Measurements from ENCODE around the gene WDR18.

GRCh38 chr19:1018393-1018792 lies 34.2 kb downstream of the WDR18 start:
- TF ChIP-seq, protein P1, sequence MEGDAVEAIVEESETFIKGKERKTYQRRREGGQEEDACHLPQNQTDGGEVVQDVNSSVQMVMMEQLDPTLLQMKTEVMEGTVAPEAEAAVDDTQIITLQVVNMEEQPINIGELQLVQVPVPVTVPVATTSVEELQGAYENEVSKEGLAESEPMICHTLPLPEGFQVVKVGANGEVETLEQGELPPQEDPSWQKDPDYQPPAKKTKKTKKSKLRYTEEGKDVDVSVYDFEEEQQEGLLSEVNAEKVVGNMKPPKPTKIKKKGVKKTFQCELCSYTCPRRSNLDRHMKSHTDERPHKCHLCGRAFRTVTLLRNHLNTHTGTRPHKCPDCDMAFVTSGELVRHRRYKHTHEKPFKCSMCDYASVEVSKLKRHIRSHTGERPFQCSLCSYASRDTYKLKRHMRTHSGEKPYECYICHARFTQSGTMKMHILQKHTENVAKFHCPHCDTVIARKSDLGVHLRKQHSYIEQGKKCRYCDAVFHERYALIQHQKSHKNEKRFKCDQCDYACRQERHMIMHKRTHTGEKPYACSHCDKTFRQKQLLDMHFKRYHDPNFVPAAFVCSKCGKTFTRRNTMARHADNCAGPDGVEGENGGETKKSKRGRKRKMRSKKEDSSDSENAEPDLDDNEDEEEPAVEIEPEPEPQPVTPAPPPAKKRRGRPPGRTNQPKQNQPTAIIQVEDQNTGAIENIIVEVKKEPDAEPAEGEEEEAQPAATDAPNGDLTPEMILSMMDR (IDR thresholded peaks at IDR 0.05) = no peak
- no peak for TF ChIP-seq POLR2A (IDR thresholded peaks at IDR 0.05)

Data from thyroid gland (tissue), 4 donors.